HG03575 (cell line): Measurements from ENCODE around the gene KIF5A.

ENCODE experiments used
- ATAC-seq: cut with Tn5 transposase; IDR thresholded peaks from one replicate; pipeline ENCODE4 v1.9.1; 2021; ENCODE audit not compliant: unreplicated experiment, insufficient number of reproducible peaks, low FRiP score; ENCODE audit errors: extremely low read depth

Gene KIF5A

DNA sequence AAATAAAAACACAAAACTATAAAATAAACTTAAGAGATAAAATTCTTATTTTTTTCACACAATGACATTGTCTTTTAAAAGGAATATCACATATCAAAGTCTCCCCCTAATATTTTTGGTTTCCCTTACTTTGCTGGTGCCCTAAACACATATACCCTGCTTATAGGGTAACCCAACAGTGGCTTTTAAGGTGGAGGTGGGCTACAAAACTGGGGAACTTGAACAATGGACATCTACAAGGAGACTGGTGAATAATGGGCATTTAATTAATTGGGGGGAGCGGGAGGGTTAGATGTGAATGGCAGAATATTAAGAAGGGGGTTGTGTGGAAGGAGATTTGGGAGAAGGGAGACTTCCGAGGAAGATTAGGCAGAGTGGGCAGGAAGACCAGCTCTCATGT is 73.5 kb downstream of the KIF5A start:
- no peak for ATAC-seq

DNA sequence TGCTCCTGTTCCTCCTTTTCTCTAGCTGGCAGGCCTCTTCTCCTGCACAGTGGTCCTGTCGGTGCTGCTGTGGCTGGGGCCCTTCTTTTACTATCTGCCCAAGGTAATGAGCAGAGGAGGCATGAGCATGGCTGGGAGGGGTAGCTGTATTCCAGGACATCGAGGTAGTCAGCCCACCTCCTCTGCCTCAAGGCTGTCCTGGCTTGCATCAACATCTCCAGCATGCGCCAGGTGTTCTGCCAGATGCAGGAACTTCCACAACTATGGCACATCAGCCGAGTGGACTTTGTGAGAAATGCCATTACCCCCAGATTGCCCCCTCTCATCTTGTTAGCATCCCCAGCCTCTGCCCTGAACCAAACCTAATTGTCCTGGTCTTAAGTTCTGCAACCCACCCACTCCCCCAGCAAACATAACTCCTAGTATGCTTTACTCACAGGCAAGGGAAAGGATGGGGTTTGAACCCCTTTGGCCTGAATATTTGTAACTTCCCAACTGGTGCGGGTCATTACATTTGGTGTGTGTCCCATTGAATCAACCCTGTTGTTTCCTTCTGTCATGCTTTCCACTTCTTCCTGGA is 74.1 kb downstream of the KIF5A start:
- ATAC-seq, result no peak

DNA sequence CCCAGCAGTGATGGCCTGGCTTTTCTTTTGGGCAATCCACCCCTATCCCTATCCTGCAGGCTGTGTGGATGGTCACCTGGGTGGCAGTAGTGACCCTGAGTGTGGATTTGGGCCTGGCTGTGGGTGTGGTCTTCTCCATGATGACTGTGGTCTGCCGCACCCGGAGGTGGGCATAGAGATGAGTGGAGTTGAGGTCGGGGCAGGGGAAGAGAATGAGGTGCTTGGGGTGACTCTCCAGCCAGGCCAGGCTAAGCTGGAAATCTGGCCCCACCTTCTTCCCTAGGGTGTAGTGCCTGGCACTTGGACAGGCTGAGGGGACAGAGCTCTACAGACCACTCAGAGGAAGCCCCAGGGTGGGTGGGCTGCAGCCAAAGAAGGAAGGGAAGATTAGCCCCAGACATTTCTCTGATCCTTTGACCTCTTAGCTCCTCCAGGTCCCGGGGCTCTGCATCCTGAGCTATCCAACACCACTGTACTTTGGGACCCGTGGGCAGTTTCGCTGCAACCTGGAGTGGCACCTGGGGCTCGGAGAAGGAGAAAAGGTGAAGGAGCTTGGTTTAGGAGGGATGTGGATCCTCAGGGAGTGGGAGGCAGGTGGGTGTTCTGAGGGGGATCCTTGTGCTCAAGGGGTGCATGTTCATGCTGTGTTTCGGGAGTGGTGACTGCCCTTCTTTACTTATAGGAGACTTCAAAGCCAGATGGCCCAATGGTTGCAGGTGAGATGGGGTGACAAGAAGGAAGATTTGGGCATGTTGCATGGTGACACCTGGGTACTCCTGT is 74.8 kb downstream of the KIF5A start:
- no peak for ATAC-seq

DNA sequence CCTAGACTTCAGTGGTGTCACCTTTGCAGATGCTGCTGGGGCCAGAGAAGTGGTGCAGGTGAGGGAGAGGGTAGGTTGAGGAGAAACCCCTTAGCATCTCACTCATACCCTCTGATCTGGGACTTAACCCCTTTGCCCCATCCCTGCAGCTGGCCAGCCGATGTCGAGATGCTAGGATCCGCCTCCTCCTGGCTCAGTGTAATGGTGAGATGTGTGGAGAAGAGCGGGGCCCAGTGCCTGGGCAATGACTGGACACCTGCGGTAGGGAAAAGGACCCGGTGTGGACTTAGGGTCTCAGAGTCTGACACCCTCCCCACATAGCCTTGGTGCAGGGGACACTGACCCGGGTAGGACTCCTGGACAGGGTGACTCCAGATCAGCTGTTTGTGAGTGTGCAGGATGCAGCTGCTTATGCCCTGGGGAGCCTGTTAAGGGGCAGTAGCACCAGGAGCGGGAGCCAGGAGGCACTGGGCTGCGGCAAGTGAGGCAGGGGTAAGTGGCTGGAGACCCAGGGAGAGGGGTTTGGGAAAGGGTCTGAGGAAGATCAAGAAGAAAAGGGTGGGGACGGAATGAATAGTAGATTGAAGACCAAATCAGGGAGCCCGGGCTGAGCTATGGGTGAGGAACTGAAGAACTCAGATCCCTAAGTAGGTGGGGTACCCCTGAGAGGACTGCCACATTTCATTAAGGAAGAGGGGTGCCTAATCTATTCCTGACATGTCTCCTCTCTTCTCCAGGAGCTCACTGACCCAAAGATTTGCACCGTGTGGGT is 75.6 kb downstream of the KIF5A start:
- no peak for ATAC-seq

GRCh38 chr12:57626111-57626920 is 76.5 kb downstream of the KIF5A start:
- ATAC-seq, result no peak

DNA sequence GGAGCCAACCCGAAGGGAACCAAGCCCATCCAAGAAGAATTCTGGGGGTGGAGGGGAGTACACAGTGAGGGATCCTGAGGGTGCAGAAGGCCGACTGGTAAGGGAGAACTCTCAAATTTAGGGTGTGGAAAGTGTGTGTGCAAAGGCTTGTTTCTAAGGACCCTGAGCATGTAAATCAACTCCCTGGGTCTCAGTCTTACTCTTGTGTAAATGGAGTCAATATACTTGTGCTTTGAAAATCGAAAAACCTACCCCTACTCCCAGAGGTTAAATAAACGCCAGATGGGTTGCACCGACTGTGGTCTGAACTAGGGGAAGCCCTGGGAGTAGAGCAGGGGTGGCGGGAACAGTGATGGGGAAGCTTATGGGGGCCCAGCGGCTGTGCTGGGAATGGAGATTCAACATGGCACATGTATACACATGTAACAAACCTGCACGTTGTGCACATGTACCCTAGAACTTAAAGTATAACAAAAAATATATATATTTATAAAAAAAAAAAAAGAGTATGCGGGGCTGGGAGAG is 77.1 kb downstream of the KIF5A start:
- no peak for ATAC-seq

- no peak for ATAC-seq
Observed at GRCh38 chr12:57627501-57628279, 77.8 kb downstream of the KIF5A start.

DNA sequence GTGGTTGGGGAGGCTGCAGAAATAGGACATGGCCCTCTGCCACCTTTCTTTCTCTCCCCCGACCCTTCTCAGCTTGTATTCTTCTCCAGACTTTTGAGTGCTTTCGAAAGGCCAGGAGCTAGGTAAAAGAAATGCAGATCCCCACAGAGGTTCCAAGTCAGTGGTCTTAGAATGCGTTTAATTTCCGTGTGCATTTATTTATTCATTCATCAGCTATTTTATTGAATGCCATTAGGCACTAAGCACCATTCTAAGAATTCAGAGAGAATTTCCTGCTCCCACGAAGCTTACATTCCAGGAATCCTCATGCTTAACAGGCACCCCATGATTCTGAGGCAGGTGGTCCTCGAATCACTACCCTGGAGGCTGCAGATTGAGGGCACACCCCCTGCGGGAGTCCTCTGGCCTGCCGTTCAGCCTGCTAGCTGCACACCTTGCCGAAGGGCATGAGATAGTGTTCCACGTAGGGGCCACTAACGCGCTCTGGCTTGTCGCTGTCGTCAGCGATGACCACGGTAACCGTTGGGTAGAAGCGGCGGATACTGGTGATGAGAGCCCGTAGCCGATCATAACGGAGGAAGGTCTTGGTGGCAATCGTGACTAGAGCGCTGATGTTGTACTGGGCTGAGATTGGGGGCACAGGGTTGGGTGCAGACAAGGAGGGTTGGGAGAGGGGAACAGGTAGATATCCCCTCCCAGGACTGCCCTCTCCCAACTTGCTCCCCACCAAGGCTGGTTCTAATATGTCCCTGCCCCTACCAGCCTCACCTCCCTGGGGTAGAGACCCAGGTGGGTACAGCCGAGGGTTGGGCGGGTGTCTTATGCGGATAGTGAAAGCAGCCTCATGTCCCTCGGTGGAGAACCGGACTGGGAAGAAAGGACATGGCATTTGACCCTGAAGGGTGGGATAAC is 78.7 kb downstream of the KIF5A start:
- ATAC-seq, result no peak

- ATAC-seq, result no peak
Observed at GRCh38 chr12:57629897-57630471, 80.1 kb downstream of the KIF5A start.

DNA sequence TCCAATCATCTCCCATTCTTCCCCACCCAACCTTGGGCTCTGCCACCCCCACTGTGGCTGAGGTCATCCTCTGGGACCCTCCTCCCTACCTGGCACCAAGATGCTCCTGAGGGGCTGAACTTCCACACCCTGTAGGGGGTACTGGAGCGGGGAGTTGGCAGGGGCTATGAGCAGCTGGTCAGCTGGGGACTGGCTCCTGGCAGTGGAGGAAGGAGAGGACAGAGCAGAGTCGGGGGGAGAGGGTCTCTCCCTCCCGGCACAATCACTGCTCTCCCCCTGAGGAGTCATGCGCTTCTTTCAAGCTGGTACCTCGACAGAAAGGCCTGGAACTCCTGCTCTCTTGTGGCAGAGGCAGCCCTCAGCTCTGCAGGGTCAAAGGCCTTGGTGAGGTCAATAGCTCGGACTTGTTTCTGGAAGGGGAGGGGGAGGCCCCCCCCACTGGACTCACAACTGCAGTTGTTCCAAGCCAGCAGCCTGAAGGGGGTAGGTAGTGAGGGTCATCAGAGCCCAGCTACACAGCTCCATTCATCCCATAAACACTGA is 81.1 kb downstream of the KIF5A start:
- no peak for ATAC-seq

- ATAC-seq, result no peak
Observed at GRCh38 chr12:57631566-57632072, 81.8 kb downstream of the KIF5A start.

DNA sequence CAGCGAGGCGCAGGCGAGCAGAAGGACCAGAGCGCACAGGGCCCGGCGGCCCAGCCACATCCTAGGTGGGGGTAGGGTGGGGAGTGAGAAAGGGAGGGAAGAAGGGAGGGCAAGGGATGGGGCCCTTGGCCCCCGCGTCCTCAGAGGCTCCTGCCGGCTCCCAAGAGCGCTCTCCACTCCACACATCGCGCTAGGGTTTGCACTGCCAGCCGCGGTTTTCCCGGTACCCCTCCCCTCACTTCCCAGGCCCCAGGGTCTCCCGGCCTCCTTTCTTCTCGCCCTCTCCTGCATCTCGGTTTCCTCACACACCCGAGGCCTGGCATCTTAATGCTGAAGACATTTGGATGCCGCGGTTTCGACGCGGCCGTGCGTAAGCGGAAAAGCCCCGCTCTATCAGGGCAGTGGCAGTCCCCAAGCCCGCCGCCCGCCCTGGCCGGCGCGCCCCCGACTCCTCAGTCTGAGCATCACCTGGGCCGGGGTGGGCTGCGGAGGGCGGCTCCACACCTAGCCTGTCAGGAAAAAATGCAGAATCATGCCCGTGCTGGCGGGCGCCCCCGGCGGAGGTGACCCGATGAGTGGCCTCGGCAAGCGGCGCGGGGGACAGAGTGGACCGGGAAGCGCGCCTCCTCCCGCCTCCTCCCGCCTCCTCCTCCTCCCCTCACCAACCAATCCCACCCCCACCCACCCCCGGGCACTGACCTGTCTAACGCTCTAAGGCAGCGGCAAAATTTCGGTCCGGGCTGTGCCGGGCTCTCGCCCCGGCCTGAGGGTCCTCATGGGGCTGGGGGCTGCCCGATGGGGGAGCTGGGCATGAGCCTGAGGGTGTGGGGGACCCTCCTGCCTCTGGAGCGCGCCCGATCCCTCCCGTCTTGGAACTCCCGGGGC is 82.5 kb downstream of the KIF5A start:
- ATAC-seq, result no peak

GRCh38 chr12:57632958-57633840 is 83.4 kb downstream of the KIF5A start, which contains the start of gene B4GALNT1:
B4GALNT1 (minus strand) TSS chr12:57633201; CDS start chr12:57632132, 1,069 bp downstream.
- ATAC-seq, result no peak
